IgD-negative memory B cell (primary cell): ENCODE results near the gene GALNT17. TPM values are rescaled to one million over a fixed set of nuclear protein-coding genes. Genes with fewer than 3 reads are reported as not detected.

Source experiments
- H3K27ac Mint-ChIP-seq, 3 donors: one replicate each; pipeline ENCODE4 v1.8.0; 2020 to 2022; ENCODE audit warnings: mild to moderate bottlenecking in 3 of 3, mixed read lengths in 3 of 3, moderate library complexity in 1 of 3
- H3K27me3 Mint-ChIP-seq: one replicate; pipeline ENCODE4 v1.8.0; 2021; ENCODE audit warnings: mixed read lengths
- H3K36me3 Mint-ChIP-seq: one replicate; pipeline ENCODE4 v1.8.0; 2020; ENCODE audit warnings: mild to moderate bottlenecking, mixed read lengths
- H3K4me1 Mint-ChIP-seq, 3 donors: one replicate each; pipeline ENCODE4 v1.8.0; 2020 to 2022; ENCODE audit warnings: mixed read lengths in 3 of 3, mild to moderate bottlenecking in 1 of 3
- H3K4me3 Mint-ChIP-seq, 4 donors: one replicate each; pipeline ENCODE4 v1.8.0; 2020 to 2022; ENCODE audit warnings: mild to moderate bottlenecking in 4 of 4, mixed read lengths in 4 of 4, moderate library complexity in 3 of 4
- H3K9me3 Mint-ChIP-seq, 3 donors: one replicate each; pipeline ENCODE4 v1.8.0; 2020 to 2021; ENCODE audit warnings: mixed read lengths in 3 of 3, mild to moderate bottlenecking in 1 of 3
- polyA plus RNA-seq: library from polyadenylated mRNA; unstranded; fragments of 300-500 nt; fragmentation: Illumina TruSeq; gene quantifications from one replicate; pipeline ENCODE4 v1.2.3, GENCODE V29; 2021

GALNT17 gene
- polyA plus RNA-seq = not detected

DNA sequence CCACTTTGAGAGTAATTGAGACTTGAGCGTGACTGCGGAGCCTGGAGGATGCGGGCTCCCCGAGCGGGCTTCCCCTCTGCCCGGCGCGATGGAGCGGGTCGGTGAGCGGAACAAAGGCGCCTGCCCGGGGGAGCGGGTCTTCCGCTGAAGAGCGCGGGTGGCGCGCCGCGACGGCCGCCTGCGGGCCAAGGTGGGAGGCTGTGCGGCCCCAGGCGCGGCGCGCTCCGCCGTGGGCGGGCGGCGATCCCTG is at the start of gene GALNT17:
GALNT17 (plus strand) TSS at position 18 of the 250 bp plus-strand sequence.
- H3K4me1 Mint-ChIP-seq = peaks cover 0 to 2% (median 0%) of the 10 kb centered on the region in 3 donors
- H3K27me3 Mint-ChIP-seq = peaks cover 21% of the 10 kb centered on the region
- peaks cover 0 to 10% (median 0%) of the 10 kb centered on the region in 3 donors for H3K9me3 Mint-ChIP-seq
- H3K4me3 Mint-ChIP-seq = no peak within 1 kb of the TSS
- peaks cover 1% of the 10 kb centered on the region for H3K36me3 Mint-ChIP-seq
- no peak within 1 kb of the TSS for H3K27ac Mint-ChIP-seq

- H3K4me3 Mint-ChIP-seq = no peak overlapping the region
Observed at GRCh38 chr7:71095266-71095860, 36.6 kb upstream of the GALNT17 start.

DNA sequence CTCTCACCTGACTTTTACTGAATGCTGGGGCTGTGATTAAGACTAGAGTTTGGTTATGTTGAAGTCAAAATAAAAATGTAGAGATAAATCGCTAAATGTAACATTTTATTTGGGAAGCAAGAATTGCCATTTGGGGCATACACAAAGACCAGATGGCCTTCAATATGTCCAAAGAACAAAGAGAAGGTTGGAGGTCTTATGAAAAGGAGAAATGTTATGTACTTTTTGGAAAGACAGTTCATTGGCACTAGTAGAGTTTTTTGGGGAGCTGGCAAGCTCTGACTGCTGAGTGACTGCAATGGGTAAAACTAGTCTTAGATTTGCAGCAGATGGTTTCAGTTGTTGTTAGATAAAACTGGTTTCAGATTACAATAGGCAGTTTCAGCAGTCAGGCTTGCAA is 35.6 kb upstream of the GALNT17 start:
- H3K4me1 Mint-ChIP-seq = no peaks in the 10 kb centered on the region
- H3K36me3 Mint-ChIP-seq = no peaks in the 10 kb centered on the region
- H3K9me3 Mint-ChIP-seq = peaks cover 7 to 24% (median 12%) of the 10 kb centered on the region in 3 donors
- no peak overlapping the region for H3K27ac Mint-ChIP-seq
- H3K27me3 Mint-ChIP-seq = no peaks in the 10 kb centered on the region
- no peak overlapping the region for H3K4me3 Mint-ChIP-seq

More at GRCh38 chr7:71095266-71095860, 36.6 kb upstream of the GALNT17 start:
- Mint-ChIP-seq H3K27me3 (no peaks in the 10 kb centered on the region), H3K4me1 (no peaks in the 10 kb centered on the region), H3K36me3 (no peaks in the 10 kb centered on the region), H3K27ac (no peak overlapping the region), H3K9me3 (peaks cover 7 to 24% (median 15%) of the 10 kb centered on the region in 3 donors)

- H3K36me3 Mint-ChIP-seq = no peaks in the 10 kb centered on the region
- peak overlapping the region in 1 of 3 donors; percentile 71 for H3K27ac Mint-ChIP-seq
- H3K4me3 Mint-ChIP-seq = no peak overlapping the region
- no peaks in the 10 kb centered on the region for H3K4me1 Mint-ChIP-seq
- peaks cover 3 to 9% (median 5%) of the 10 kb centered on the region in 3 donors for H3K9me3 Mint-ChIP-seq
- no peaks in the 10 kb centered on the region for H3K27me3 Mint-ChIP-seq
Observed at GRCh38 chr7:71106226-71106625, 25.7 kb upstream of the GALNT17 start.

DNA sequence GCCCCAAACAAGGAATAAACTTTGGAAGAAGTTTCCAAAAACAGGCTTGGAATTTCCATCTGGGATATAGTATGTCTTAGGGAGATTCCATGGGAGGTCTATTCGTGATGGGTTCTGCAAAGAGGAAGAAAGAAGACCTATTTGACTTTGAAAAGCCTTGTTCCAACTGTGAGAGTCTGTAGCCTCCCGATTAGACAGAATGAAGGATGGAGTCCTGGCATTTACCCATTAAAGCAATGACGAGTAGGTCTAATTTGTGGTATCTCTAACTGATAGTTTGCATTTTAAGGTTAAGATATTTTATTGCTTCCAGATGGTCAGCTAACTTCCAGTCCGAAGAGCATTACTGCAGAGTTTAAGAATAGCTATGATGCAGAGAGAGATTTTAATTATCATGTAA is 19.5 kb upstream of the GALNT17 start:
- Mint-ChIP-seq H3K27ac (no peak overlapping the region), H3K4me1 (no peaks in the 10 kb centered on the region), H3K36me3 (no peaks in the 10 kb centered on the region), H3K27me3 (no peaks in the 10 kb centered on the region), H3K4me3 (no peak overlapping the region), H3K9me3 (peaks cover 5 to 13% (median 9%) of the 10 kb centered on the region in 3 donors)

- peaks cover 4 to 14% (median 4%) of the 10 kb centered on the region in 3 donors for H3K9me3 Mint-ChIP-seq
- no peak overlapping the region for H3K27ac Mint-ChIP-seq
- no peak overlapping the region for H3K4me3 Mint-ChIP-seq
- H3K4me1 Mint-ChIP-seq = no peaks in the 10 kb centered on the region
- H3K36me3 Mint-ChIP-seq = peaks cover 1% of the 10 kb centered on the region
- no peaks in the 10 kb centered on the region for H3K27me3 Mint-ChIP-seq
Observed at GRCh38 chr7:71120096-71120495, 11.8 kb upstream of the GALNT17 start.

DNA sequence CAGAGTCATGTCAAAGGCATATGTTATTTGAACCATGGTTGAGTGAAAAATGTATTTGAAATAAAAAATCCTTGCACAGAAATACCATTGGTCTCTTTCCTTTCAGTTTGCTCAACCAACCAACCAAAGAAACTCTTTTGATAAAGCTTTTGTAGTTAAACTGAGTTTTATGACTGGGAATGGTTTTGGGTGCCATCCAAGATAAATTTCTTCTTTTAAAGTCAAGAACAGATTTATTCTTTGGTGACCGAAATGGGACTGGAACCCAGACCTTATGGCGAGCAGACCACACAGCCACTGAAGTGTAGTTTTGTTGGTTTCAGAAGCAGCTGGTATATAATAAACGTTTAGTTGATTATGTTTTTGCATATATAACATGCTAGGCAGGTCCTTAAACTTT is 2.8 kb upstream of the GALNT17 start:
- peaks cover 0 to 9% (median 0%) of the 10 kb centered on the region in 3 donors for H3K9me3 Mint-ChIP-seq
- peaks cover 21% of the 10 kb centered on the region for H3K27me3 Mint-ChIP-seq
- peaks cover 0 to 2% (median 0%) of the 10 kb centered on the region in 3 donors for H3K4me1 Mint-ChIP-seq
- peaks cover 1% of the 10 kb centered on the region for H3K36me3 Mint-ChIP-seq
- H3K4me3 Mint-ChIP-seq = no peak overlapping the region
- no peak overlapping the region for H3K27ac Mint-ChIP-seq

DNA sequence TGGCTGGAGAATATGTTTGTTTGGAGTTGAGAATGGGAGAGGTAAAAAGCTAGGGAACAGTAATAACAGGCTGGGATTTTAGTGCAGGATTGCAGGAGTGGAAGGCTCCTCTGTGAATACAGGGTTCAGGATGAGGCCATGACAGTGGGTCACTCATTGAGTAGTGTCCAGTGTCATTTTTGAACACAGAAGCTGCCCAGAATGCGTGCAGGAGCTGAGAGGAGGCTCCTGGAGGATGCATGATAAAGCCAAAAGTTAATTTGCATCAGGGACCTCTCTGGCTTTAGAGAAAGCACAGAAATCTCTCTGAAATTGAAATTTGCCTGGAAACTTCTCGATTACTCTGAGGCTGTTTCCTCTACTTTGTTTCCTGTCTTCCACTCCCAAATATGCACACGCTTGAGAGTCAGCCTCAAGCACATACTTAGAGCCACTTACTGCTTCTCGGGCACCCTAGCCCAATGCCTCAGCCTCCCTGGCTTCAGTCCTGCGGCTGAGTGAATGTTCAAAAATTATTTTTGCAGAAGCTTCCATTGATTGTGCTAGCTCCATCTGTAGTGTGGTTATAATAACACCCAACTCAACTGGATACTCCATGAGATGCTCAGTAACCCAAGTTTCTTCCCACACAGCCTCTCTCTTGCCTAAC is 1.8 kb upstream of the GALNT17 start:
- peaks cover 0 to 10% (median 0%) of the 10 kb centered on the region in 3 donors for H3K9me3 Mint-ChIP-seq
- peaks cover 1% of the 10 kb centered on the region for H3K36me3 Mint-ChIP-seq
- peaks cover 0 to 2% (median 0%) of the 10 kb centered on the region in 3 donors for H3K4me1 Mint-ChIP-seq
- H3K27me3 Mint-ChIP-seq = peaks cover 21% of the 10 kb centered on the region
- H3K27ac Mint-ChIP-seq = no peak overlapping the region
- H3K4me3 Mint-ChIP-seq = no peak overlapping the region

- H3K4me1 Mint-ChIP-seq = peaks cover 0 to 2% (median 0%) of the 10 kb centered on the region in 3 donors
- peaks cover 0 to 10% (median 0%) of the 10 kb centered on the region in 3 donors for H3K9me3 Mint-ChIP-seq
- H3K4me3 Mint-ChIP-seq = no peak overlapping the region
- peaks cover 1% of the 10 kb centered on the region for H3K36me3 Mint-ChIP-seq
- no peak overlapping the region for H3K27ac Mint-ChIP-seq
- H3K27me3 Mint-ChIP-seq = peaks cover 21% of the 10 kb centered on the region
Observed at GRCh38 chr7:71131256-71132126, 453 bp upstream of the GALNT17 start.

GRCh38 chr7:71132377-71133231 is 660 bp downstream of the GALNT17 start:
- Mint-ChIP-seq H3K27ac (no peak overlapping the region), H3K9me3 (peaks cover 0 to 10% (median 0%) of the 10 kb centered on the region in 3 donors), H3K4me1 (peaks cover 0 to 2% (median 0%) of the 10 kb centered on the region in 3 donors), H3K36me3 (peaks cover 1% of the 10 kb centered on the region), H3K27me3 (peaks cover 21% of the 10 kb centered on the region), H3K4me3 (no peak overlapping the region)

- Mint-ChIP-seq H3K9me3 (peaks cover 0 to 10% (median 1%) of the 10 kb centered on the region in 3 donors), H3K27me3 (peaks cover 21% of the 10 kb centered on the region), H3K4me1 (peaks cover 0 to 2% (median 0%) of the 10 kb centered on the region in 3 donors), H3K4me3 (peak overlapping the region in 2 of 4 donors; percentile 37 to 43), H3K27ac (no peak overlapping the region), H3K36me3 (peaks cover 1% of the 10 kb centered on the region)
Observed at GRCh38 chr7:71133232-71133622, 1.3 kb downstream of the GALNT17 start.

GRCh38 chr7:71133856-71134255 is 1.9 kb downstream of the GALNT17 start:
- peaks cover 0 to 10% (median 1%) of the 10 kb centered on the region in 3 donors for H3K9me3 Mint-ChIP-seq

DNA sequence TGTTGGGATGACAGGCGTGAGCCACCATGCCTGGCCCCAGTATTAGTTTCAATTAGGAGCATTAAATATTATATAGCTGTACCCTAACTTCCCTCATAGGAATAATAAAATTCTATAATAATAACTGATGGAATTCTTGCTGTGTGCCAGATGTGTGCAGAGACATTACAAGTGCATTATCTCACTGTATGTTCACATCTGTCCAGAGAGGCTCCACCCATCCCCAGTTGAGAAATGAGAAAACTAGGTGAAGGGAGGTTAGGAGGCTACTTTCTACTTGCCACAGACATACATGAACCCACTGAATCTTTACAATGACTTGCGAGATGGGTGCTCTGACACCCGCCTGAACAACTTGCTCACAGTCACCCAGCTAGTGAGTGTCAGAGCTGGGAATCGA is 3.2 kb downstream of the GALNT17 start:
- H3K36me3 Mint-ChIP-seq = peaks cover 1% of the 10 kb centered on the region
- H3K4me3 Mint-ChIP-seq = no peak overlapping the region
- H3K27me3 Mint-ChIP-seq = peaks cover 17% of the 10 kb centered on the region
- peaks cover 0 to 7% (median 1%) of the 10 kb centered on the region in 3 donors for H3K9me3 Mint-ChIP-seq
- peaks cover 0 to 2% (median 0%) of the 10 kb centered on the region in 3 donors for H3K4me1 Mint-ChIP-seq
- no peak overlapping the region for H3K27ac Mint-ChIP-seq

More at GRCh38 chr7:71133856-71134255, 1.9 kb downstream of the GALNT17 start:
- peak overlapping the region in 1 of 4 donors; percentile 43 for H3K4me3 Mint-ChIP-seq
- peaks cover 1% of the 10 kb centered on the region for H3K36me3 Mint-ChIP-seq
- peaks cover 0 to 2% (median 0%) of the 10 kb centered on the region in 3 donors for H3K4me1 Mint-ChIP-seq
- no peak overlapping the region for H3K27ac Mint-ChIP-seq
- H3K27me3 Mint-ChIP-seq = peaks cover 21% of the 10 kb centered on the region

GRCh38 chr7:71135663-71136062 is 3.7 kb downstream of the GALNT17 start:
- Mint-ChIP-seq H3K27ac (no peak overlapping the region), H3K4me1 (peaks cover 0 to 2% (median 0%) of the 10 kb centered on the region in 3 donors), H3K27me3 (peaks cover 12% of the 10 kb centered on the region), H3K36me3 (peaks cover under 1% of the 10 kb centered on the region), H3K4me3 (no peak overlapping the region), H3K9me3 (peaks cover 0 to 7% (median 1%) of the 10 kb centered on the region in 3 donors)
